SU-DHL-6 (cell line): ENCODE measurements around the gene PHF23.
A peak's percentile ranks its signal among the peaks of the same experiment; 100 is the strongest.

Experiments
- H2AFZ ChIP-seq: fragments of 200-600 bp; sonication (generic); 2 replicates; pipeline ENCODE4 v1.6.1; 2014; ENCODE audit warnings: low read depth, mild to moderate bottlenecking, moderate library complexity, mixed read lengths, antibody characterized with exemption, low read length; ENCODE audit not compliant: severe bottlenecking
- H3F3A ChIP-seq: fragments of 200-600 bp; shearing (Covaris generic); 2 replicates; pipeline ENCODE4 v1.6.0; 2016; ENCODE audit warnings: antibody characterized with exemption, mild to moderate bottlenecking; ENCODE audit not compliant: insufficient read depth
- H3K27ac ChIP-seq: fragments of 200-600 bp; sonication (generic); 2 replicates; pipeline ENCODE4 v1.5.1; 2016; ENCODE audit warnings: low read depth, mild to moderate bottlenecking, low read length, moderate library complexity, mixed read lengths
- H3K27me3 ChIP-seq: fragments of 200-600 bp; sonication (generic), shearing (Covaris generic); 2 replicates; pipeline ENCODE4 v1.6.0; 2014; ENCODE audit warnings: mild to moderate bottlenecking, low read length
- H3K36me3 ChIP-seq: fragments of 200-600 bp; sonication (generic); 2 replicates; pipeline ENCODE4 v1.6.1; 2014; ENCODE audit warnings: mild to moderate bottlenecking, low read length, mixed read lengths
- H3K4me2 ChIP-seq: fragments of 300-600, 200-600 bp; shearing (Covaris generic), sonication (generic); 2 replicates; pipeline ENCODE4 v1.6.0; 2014; ENCODE audit warnings: low read length, low read depth, mild to moderate bottlenecking; ENCODE audit not compliant: poor library complexity, severe bottlenecking
- H3K4me3 ChIP-seq: fragments of 200-600 bp; sonication (generic); 2 replicates; pipeline ENCODE4 v1.5.1; 2014; ENCODE audit warnings: antibody characterized with exemption, low read length, mild to moderate bottlenecking, mixed read lengths; ENCODE audit not compliant: insufficient read depth, poor library complexity, severe bottlenecking
- H3K79me2 ChIP-seq: fragments of 200-600 bp; sonication (generic); 2 replicates; pipeline ENCODE4 v1.6.1; 2014; ENCODE audit warnings: mild to moderate bottlenecking, low read length, moderate library complexity; ENCODE audit not compliant: insufficient read depth
- H3K9ac ChIP-seq: fragments of 200-600 bp; sonication (generic); 2 replicates; pipeline ENCODE4 v1.7.0; 2014; ENCODE audit warnings: mild to moderate bottlenecking, low read length
- H3K9me2 ChIP-seq: fragments of 200-600 bp; sonication (generic); replicated peaks from 2 replicates; pipeline ENCODE4 v1.6.1; 2014; ENCODE audit warnings: low read length; ENCODE audit not compliant: insufficient read depth
- H3K9me3 ChIP-seq: fragments of 200-600 bp; sonication (generic); 2 replicates; pipeline ENCODE4 v1.6.1; 2014; ENCODE audit warnings: low read length, mixed read lengths; ENCODE audit not compliant: insufficient read depth
- H4K20me1 ChIP-seq: fragments of 200-600 bp; sonication (generic); 2 replicates; pipeline ENCODE4 v1.6.1; 2014; ENCODE audit warnings: low read depth, mild to moderate bottlenecking, antibody characterized with exemption, low read length, moderate library complexity, mixed read lengths
- CTCF ChIP-seq: fragments of 200-600 bp; sonication (generic); IDR thresholded peaks from one replicate; pipeline ENCODE4 v1.5.1; 2017; ENCODE audit warnings: antibody characterized with exemption, mild to moderate bottlenecking, low read length, moderate library complexity; ENCODE audit not compliant: insufficient read depth, poor library complexity, severe bottlenecking
- EZH2phosphoT487 ChIP-seq: fragments of 200-600 bp; sonication (generic), shearing (Covaris generic); conservative IDR thresholded peaks from 2 replicates; pipeline ENCODE4 v1.6.1; 2018; ENCODE audit warnings: mild to moderate bottlenecking, antibody characterized with exemption, low read length, moderate library complexity, mixed read lengths

PHF23 gene

GRCh38 chr17:7241090-7241733 is 2.0 kb upstream of the PHF23 start:
- TF ChIP-seq EZH2phosphoT487 (no peak), CTCF (no peak)
- peak overlapping the region; percentile 90 for H3K4me3 ChIP-seq
- H3K27me3 ChIP-seq, result no peaks in the 10 kb centered on the region
- H4K20me1 ChIP-seq, result peaks cover 6% of the 10 kb centered on the region; the same call in 1 of the 2 replicates
- peak overlapping the region; percentile 84 for H3K27ac ChIP-seq
- no peak overlapping the region for H2AFZ ChIP-seq
- H3K9me3 ChIP-seq, result no peaks in the 10 kb centered on the region
- H3K4me2 ChIP-seq, result peak overlapping the region; percentile 92
- H3F3A ChIP-seq, result peaks cover 54% of the 10 kb centered on the region
- H3K79me2 ChIP-seq, result peaks cover 33% of the 10 kb centered on the region
- H3K9ac ChIP-seq, result peak overlapping the region; percentile 97
- no peaks in the 10 kb centered on the region; the same call in 1 of the 2 replicates for H3K36me3 ChIP-seq
- no peaks in the 10 kb centered on the region for H3K9me2 ChIP-seq

- Histone ChIP-seq H3K4me2 (peak overlapping the region; percentile 92), H3K9ac (peak overlapping the region; percentile 97), H3K9me3 (no peaks in the 10 kb centered on the region), H3K27me3 (no peaks in the 10 kb centered on the region), H4K20me1 (peaks cover 6% of the 10 kb centered on the region; the same call in 1 of the 2 replicates), H2AFZ (no peak overlapping the region), H3F3A (peaks cover 55% of the 10 kb centered on the region), H3K9me2 (no peaks in the 10 kb centered on the region), H3K36me3 (no peaks in the 10 kb centered on the region), H3K79me2 (peaks cover 32% of the 10 kb centered on the region), H3K27ac (peak overlapping the region; percentile 84), H3K4me3 (peak overlapping the region; percentile 90)
- TF ChIP-seq CTCF (no peak), EZH2phosphoT487 (no peak)
Measured at GRCh38 chr17:7240375-7240774, 1.1 kb upstream of the PHF23 start.

GRCh38 chr17:7238420-7239090 is 702 bp downstream of the PHF23 start:
- H3K9ac ChIP-seq, result peak overlapping the region; percentile 100
- H3K4me3 ChIP-seq, result peak overlapping the region; percentile 98
- TF ChIP-seq EZH2phosphoT487, result no peak
- H3F3A ChIP-seq, result peaks cover 53% of the 10 kb centered on the region
- no peaks in the 10 kb centered on the region for H3K9me3 ChIP-seq
- H2AFZ ChIP-seq, result no peak overlapping the region
- H3K4me2 ChIP-seq, result peak overlapping the region; percentile 67
- H3K27ac ChIP-seq, result peak overlapping the region; percentile 93
- H4K20me1 ChIP-seq, result peaks cover 6% of the 10 kb centered on the region; the same call in 1 of the 2 replicates
- no peaks in the 10 kb centered on the region for H3K27me3 ChIP-seq
- no peaks in the 10 kb centered on the region for H3K9me2 ChIP-seq
- peaks cover 36% of the 10 kb centered on the region for H3K79me2 ChIP-seq
- H3K36me3 ChIP-seq, result 0 out of 2 replicates have a peak, but pooled peaks cover 3% of the 10 kb centered on the region
